Activated B cell treated with CpG ODN at 0.5 μM for 24 hours (primary cell): ENCODE measurements around the gene MAB21L2. TPM values are rescaled to one million over a fixed set of nuclear protein-coding genes. Genes with fewer than 3 reads are reported as not detected.

ENCODE experiments used
- ATAC-seq: fragments of 200-7000 bp; cut with Tn5 transposase; one replicate; pipeline ENCODE4 v1.10.0; 2021; ENCODE audit warnings: low read depth, mild to moderate bottlenecking, moderate library complexity
- CTCF ChIA-PET: fragments of 350-600 bp; sonication (Branson Sonifier 250); formaldehyde crosslinking; loops from one replicate; lab custom pipeline; 2021; ENCODE audit warnings: antibody characterized with exemption; lab: Charles Lee
- POLR2A ChIA-PET: fragments of 350-600 bp; sonication (Branson Sonifier 250); formaldehyde crosslinking; loops from one replicate; lab custom pipeline; 2021; ENCODE audit warnings: antibody characterized with exemption; lab: Charles Lee
- DNase-seq: peaks from one replicate; pipeline ENCODE4 v3.0.0; 2022
- H3K27ac Mint-ChIP-seq: one replicate; pipeline ENCODE4 v1.8.0; 2020; ENCODE audit warnings: mixed read lengths
- H3K27me3 Mint-ChIP-seq: one replicate; pipeline ENCODE4 v1.8.0; 2021; ENCODE audit warnings: mixed read lengths
- H3K36me3 Mint-ChIP-seq: one replicate; pipeline ENCODE4 v1.8.0; 2021; ENCODE audit warnings: low read depth, mixed read lengths
- H3K4me1 Mint-ChIP-seq: one replicate; pipeline ENCODE4 v1.8.0; 2021; ENCODE audit warnings: mixed read lengths
- H3K4me3 Mint-ChIP-seq: one replicate; pipeline ENCODE4 v1.8.0; 2020; ENCODE audit warnings: mild to moderate bottlenecking, mixed read lengths
- H3K9me3 Mint-ChIP-seq: one replicate; pipeline ENCODE4 v1.8.0; 2020; ENCODE audit warnings: mixed read lengths
- intact Hi-C: fragments of 100-400 bp; cut with micrococcal nuclease; formaldehyde crosslinking; loops from one replicate; pipeline ENCODE4 v1.15.1; 2024
- total RNA-seq: library from RNA; stranded (reverse); gene quantifications from 2 replicates; pipeline ENCODE4 v1.2.3, GENCODE V29; 2022
- TF ChIP-seq, protein P1 (sequence below): fragments of 200-600 bp; IDR thresholded peaks from one replicate; pipeline ENCODE4 v1.8.0; 2022; ENCODE audit warnings: antibody characterized with exemption, mild to moderate bottlenecking

Gene MAB21L2
- total RNA-seq, 1 donor from 2014 or later, result not detected

DNA sequence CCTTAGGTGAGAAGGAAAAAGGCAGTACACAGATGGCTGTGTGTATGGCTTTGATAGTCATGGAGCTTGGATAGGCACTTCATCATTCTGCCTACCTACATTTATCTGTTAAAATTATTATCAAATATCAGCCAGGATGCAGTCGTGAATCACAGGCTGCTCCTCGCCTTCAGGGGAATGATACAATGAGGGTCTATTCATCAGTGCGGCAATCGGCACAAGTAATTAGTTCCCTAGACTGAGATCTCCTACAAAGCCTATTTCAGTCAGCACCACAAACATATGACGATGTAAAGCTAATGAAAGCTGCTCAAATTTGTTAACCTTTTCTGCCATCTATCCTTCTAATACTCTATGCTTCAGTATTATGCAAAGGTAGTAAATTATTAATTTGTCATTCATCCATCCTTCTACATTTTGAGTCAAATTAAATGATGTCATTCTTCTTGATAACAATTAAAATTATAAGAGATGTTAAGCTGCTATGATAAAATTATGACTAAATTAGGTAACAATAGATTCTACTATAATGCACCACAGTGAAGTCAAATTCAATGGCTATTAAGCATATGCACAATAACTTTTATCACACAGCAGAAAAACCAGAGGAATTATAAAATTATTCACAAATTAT is 19.0 kb downstream of the MAB21L2 start:
- Mint-ChIP-seq H3K27ac (no peak overlapping the region), H3K9me3 (no peaks in the 10 kb centered on the region), H3K36me3 (peaks cover 18% of the 10 kb centered on the region), H3K4me3 (no peak overlapping the region), H3K27me3 (no peaks in the 10 kb centered on the region), H3K4me1 (no peaks in the 10 kb centered on the region)
- ChIA-PET POLR2A (no interaction called here), CTCF (no interaction called here)
- TF ChIP-seq, protein P1, sequence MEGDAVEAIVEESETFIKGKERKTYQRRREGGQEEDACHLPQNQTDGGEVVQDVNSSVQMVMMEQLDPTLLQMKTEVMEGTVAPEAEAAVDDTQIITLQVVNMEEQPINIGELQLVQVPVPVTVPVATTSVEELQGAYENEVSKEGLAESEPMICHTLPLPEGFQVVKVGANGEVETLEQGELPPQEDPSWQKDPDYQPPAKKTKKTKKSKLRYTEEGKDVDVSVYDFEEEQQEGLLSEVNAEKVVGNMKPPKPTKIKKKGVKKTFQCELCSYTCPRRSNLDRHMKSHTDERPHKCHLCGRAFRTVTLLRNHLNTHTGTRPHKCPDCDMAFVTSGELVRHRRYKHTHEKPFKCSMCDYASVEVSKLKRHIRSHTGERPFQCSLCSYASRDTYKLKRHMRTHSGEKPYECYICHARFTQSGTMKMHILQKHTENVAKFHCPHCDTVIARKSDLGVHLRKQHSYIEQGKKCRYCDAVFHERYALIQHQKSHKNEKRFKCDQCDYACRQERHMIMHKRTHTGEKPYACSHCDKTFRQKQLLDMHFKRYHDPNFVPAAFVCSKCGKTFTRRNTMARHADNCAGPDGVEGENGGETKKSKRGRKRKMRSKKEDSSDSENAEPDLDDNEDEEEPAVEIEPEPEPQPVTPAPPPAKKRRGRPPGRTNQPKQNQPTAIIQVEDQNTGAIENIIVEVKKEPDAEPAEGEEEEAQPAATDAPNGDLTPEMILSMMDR, result no peak
- DNase-seq (no peak), ATAC-seq (no peak)
- intact Hi-C loops, result no loop called here

DNA sequence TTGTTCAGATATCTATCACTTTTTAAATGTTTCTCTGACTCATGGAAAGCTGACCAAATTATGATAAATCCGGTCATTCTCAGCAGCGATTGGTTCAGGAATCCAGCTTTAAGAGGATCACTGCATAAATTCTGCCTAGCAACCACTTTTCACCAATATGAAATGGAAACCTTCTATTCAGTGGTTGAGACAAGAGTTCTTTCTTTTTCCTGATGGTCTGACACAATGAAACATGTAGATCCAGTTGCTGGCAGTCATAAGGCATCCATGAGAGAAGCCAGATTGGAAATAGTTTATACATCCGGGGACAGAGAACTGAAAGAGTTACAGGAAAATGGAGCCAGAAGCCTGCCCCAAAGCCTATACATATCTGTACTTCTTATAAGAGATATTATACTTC is 27.2 kb downstream of the MAB21L2 start:
- POLR2A ChIA-PET, result no interaction called here
- H3K27ac Mint-ChIP-seq, result no peak overlapping the region
- ATAC-seq, result no peak

GRCh38 chr4:150619042-150619441 is 37.1 kb downstream of the MAB21L2 start:
- POLR2A ChIA-PET, result no interaction called here
- Mint-ChIP-seq H3K4me3 (no peak overlapping the region), H3K27ac (no peak overlapping the region)

More for the DNA sequence above, 27.2 kb downstream of the MAB21L2 start:
- no peaks in the 10 kb centered on the region for H3K27me3 Mint-ChIP-seq
- H3K36me3 Mint-ChIP-seq, result peaks cover 8% of the 10 kb centered on the region
- TF ChIP-seq, protein P1, result no peak
- no peak overlapping the region for H3K4me3 Mint-ChIP-seq
- intact Hi-C loops, result no loop called here
- DNase-seq, result no peak
- H3K9me3 Mint-ChIP-seq, result no peaks in the 10 kb centered on the region
- CTCF ChIA-PET, result no interaction called here
- H3K4me1 Mint-ChIP-seq, result no peaks in the 10 kb centered on the region

DNA sequence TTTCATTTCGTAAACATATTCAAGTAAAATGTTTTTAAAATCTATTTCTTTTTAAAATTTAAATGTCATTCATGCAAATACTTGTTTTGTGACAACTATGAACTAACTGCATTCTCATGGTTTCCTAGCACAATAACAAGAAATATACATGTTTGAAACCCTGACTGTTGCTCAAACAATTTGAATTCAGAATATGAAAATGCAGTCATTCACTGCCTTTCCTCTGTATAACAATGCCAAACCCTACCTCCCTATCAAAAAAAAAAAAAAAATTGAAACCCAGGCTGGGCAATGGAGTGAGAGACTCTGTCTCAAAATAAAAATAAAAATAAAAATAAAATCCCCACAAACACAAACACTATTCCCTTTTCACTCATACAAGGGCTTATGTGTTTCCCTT is 42.1 kb downstream of the MAB21L2 start:
- intact Hi-C loops, result no loop called here
- DNase-seq, result no peak
- CTCF ChIA-PET, result no interaction called here
- Mint-ChIP-seq H3K36me3 (peaks cover 23% of the 10 kb centered on the region), H3K27ac (no peak overlapping the region), H3K4me3 (no peak overlapping the region), H3K9me3 (peaks cover 5% of the 10 kb centered on the region), H3K4me1 (peaks cover 3% of the 10 kb centered on the region), H3K27me3 (no peaks in the 10 kb centered on the region)
- TF ChIP-seq, protein P1, result no peak
- POLR2A ChIA-PET, result no interaction called here
- no peak for ATAC-seq

More at GRCh38 chr4:150619042-150619441, 37.1 kb downstream of the MAB21L2 start:
- H3K4me1 Mint-ChIP-seq, result peaks cover 3% of the 10 kb centered on the region
- no peak for ATAC-seq
- TF ChIP-seq, protein P1, result no peak
- intact Hi-C loops, result no loop called here
- CTCF ChIA-PET, result no interaction called here
- no peak for DNase-seq
- peaks cover 29% of the 10 kb centered on the region for H3K36me3 Mint-ChIP-seq
- H3K9me3 Mint-ChIP-seq, result peaks cover 5% of the 10 kb centered on the region
- no peaks in the 10 kb centered on the region for H3K27me3 Mint-ChIP-seq

DNA sequence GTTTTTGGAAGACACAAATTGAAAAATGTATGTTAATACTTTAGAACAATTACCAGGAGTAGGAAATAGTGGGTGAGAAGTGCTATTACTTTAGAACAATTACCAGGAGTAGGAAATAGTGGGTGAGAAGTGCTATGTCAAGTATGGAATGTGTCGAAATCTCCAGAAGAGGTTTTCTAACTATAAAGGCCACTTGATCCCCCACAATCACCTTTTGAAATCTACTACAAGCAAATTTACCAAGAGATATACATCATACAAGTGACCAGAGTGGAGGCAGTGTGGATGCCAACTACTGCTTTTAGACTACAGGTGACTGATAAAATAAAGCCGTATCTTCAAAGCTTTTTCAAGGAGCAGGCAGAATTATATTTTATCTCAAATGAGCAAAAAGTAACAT is 43.1 kb downstream of the MAB21L2 start:
- intact Hi-C loops, result no loop called here
- DNase-seq (no peak), ATAC-seq (no peak)
- peaks cover 24% of the 10 kb centered on the region for H3K36me3 Mint-ChIP-seq
- peaks cover 3% of the 10 kb centered on the region for H3K4me1 Mint-ChIP-seq
- ChIA-PET CTCF (no interaction called here), POLR2A (no interaction called here)
- no peak overlapping the region for H3K27ac Mint-ChIP-seq
- peaks cover 5% of the 10 kb centered on the region for H3K9me3 Mint-ChIP-seq
- no peaks in the 10 kb centered on the region for H3K27me3 Mint-ChIP-seq
- TF ChIP-seq, protein P1, result no peak
- H3K4me3 Mint-ChIP-seq, result no peak overlapping the region
